Measurements from ENCODE around the gene CACNA1C.
A peak's percentile ranks its signal among the peaks of the same experiment; 100 is the strongest.

The CACNA1C gene

DNA sequence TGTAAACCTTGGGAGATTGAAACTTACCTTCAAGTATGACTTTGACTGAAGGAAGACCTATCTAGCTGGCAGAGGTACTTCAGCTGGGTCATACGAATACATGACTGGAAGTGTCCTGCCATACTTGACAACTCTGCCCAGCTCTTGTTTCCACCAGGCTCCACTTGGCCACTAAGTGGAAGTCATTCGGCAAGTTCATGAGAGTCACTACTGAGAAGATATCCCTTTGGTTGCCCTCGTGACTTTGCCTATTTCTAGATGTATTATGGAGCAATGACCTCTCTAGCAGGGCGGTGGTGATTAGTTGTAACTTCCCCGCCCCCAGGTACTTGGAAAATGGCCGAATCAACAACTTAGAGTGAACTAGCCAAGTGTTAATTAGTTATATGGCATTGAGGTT, 8.6 kb upstream of the CACNA1C start:
- no peaks in the 10 kb centered on the region for H3K36me3 ChIP-seq (ENCODE audit: control insufficient read depth, insufficient read depth, low read length)
- no peak overlapping the region for H3K4me3 ChIP-seq (ENCODE audit: low read length)
- H3K4me1 ChIP-seq (ENCODE audit: control insufficient read depth, insufficient read depth, low read length) = no peaks in the 10 kb centered on the region
- H3K9ac ChIP-seq (ENCODE audit: low read length) = no peak overlapping the region
- peaks cover 10% of the 10 kb centered on the region for H3K27me3 ChIP-seq (ENCODE audit: control insufficient read depth, insufficient read depth, low read length)
- H3K9me3 ChIP-seq (ENCODE audit: control insufficient read depth, low read length) = no peaks in the 10 kb centered on the region

DNA sequence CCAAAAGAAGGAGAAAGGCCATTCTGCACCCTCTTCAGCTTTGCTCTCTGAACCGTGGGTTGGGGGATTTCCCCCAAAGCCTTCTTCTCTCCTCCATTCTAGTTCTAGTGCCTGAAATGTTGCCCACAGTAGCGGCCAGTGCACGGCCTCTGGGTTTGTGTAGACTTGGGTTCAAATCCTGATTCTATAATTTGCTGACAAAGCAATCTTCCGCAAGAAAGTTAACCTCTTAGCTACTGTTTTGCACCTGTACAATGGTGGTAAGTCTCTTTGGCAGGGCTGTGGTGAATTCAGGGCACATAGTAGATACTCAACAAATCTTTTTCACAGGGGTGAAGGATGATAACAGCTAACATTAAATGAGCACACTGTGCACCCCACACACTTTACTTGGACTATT, 5.8 kb upstream of the CACNA1C start:
- Histone ChIP-seq H3K36me3 (ENCODE audit: control insufficient read depth, insufficient read depth, low read length) (no peaks in the 10 kb centered on the region), H3K27me3 (ENCODE audit: control insufficient read depth, insufficient read depth, low read length) (peaks cover 25% of the 10 kb centered on the region), H3K4me3 (ENCODE audit: low read length) (no peak overlapping the region), H3K9me3 (ENCODE audit: control insufficient read depth, low read length) (no peaks in the 10 kb centered on the region), H3K9ac (ENCODE audit: low read length) (no peak overlapping the region), H3K4me1 (ENCODE audit: control insufficient read depth, insufficient read depth, low read length) (peaks cover 2% of the 10 kb centered on the region)

DNA sequence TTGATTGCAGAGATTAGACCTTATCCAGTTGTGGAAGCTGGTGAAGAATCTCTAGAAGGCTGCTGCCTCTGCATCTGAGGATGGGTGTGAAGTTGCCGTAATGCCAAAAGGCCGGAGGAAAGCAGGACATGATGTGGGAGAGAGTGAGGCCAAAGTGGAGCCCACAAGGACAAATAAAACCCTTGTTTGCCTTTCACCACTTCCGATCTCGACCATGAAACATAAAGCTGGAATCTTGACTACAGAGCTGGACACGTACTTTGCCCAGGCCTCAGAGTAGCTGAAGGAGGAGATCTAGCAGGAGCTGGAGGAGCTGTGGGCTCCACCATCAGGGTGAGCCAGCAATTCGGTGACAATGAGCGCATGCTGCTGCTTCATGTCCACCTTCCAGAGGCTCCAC, 5.0 kb upstream of the CACNA1C start:
- H3K27me3 ChIP-seq (ENCODE audit: control insufficient read depth, insufficient read depth, low read length) = peaks cover 29% of the 10 kb centered on the region
- no peak overlapping the region for H3K9ac ChIP-seq (ENCODE audit: low read length)
- H3K9me3 ChIP-seq (ENCODE audit: control insufficient read depth, low read length) = no peaks in the 10 kb centered on the region

DNA sequence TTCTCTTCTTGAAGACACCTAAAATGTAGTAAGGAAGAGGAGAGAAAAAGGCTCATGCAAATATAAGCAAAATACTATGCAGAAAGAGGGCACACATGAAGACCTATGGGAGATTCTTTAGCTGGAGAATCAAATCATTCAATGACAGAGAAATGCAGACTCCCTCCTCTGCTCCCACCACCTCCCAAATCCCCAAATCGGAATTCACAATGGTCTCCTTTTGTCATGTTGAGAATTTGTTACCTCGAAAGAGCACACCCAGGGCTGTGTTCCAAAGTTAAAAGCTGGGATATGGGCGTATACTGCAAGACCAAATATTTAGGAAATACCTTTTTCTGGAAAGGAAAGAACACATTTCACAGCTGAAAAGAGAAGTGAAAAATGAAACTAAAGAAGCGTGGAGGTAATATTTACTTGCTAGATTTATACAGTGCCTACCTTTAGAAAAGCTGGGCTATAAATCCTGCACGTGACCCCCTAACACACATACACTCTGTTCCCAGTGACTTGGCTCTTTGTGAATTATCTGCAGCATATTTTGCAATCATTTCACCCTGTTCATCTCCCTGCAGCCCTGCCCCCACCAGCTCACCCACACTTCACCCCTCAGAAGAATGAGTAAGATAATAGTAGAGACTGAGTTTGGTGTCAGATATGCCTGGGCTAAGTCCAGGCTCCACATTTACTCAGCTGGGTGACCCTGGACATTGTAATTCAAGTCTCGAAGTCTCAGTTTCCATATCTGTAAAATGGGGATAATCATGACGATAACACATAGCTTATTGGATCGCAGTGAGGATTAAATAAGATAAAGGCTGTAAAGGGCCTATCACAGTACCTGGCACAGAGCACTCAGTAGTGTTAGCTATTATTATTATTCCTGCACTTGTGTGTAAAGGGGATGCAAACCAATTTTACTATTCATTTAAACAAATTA, 2.9 kb upstream of the CACNA1C start:
- H3K27me3 ChIP-seq (ENCODE audit: control insufficient read depth, insufficient read depth, low read length) = peaks cover 46% of the 10 kb centered on the region
- peaks cover 11% of the 10 kb centered on the region for H3K4me1 ChIP-seq (ENCODE audit: control insufficient read depth, insufficient read depth, low read length)
- no peaks in the 10 kb centered on the region for H3K36me3 ChIP-seq (ENCODE audit: control insufficient read depth, insufficient read depth, low read length)
- H3K9me3 ChIP-seq (ENCODE audit: control insufficient read depth, low read length) = no peaks in the 10 kb centered on the region
- no peak overlapping the region for H3K4me3 ChIP-seq (ENCODE audit: low read length)
- H3K9ac ChIP-seq (ENCODE audit: low read length) = no peak overlapping the region

More for the DNA sequence above, 5.0 kb upstream of the CACNA1C start:
- Histone ChIP-seq H3K4me3 (ENCODE audit: low read length) (no peak overlapping the region), H3K4me1 (ENCODE audit: control insufficient read depth, insufficient read depth, low read length) (peaks cover 6% of the 10 kb centered on the region), H3K36me3 (ENCODE audit: control insufficient read depth, insufficient read depth, low read length) (no peaks in the 10 kb centered on the region)

DNA sequence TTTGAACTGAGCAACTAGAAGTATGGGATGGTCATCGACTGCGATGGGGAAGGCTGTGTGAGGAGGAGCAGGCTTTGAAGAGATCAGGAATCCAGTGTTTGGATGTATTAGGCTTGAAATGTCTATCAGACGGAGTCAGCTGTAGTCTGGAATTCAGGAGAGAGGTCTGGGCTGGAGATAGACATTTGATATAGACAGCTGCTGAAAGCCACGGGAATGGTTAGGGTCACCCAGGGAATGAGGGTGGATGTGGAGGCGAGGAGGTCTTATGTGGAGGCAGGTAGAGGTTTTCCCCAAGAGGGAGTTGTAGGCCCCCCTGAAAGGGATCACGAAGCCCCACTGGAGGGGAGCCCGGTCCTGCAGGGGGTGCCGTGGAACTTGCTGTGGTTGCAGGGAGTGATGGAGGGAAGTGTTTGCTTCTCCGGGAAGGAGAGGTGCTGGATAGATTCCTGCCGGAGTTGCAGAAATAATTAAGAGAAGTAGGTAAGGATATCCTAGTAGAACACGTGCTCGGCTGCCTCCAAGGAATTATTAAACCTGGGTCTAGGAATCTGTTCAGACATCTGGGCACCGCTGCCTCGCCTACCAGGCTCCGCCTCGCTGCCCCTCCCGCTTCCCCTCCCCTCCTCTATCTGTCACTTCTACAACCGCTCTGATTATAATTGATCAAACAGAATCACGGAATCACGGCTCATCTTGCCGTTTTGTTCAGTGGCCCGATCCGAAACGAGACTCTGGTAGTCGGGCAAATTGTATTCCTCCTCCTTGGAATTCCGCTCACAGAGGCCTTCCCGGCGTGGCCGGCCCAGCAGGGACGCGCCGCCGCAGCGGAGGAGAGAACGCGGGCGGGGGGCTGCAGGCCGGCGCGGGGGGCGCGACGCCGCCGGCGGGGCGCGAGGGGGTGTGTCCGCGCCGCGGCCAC, 826 bp upstream of the CACNA1C start:
- Histone ChIP-seq H3K9ac (ENCODE audit: low read length) (no peak overlapping the region), H3K9me3 (ENCODE audit: control insufficient read depth, low read length) (no peaks in the 10 kb centered on the region), H3K4me3 (ENCODE audit: low read length) (no peak overlapping the region), H3K36me3 (ENCODE audit: control insufficient read depth, insufficient read depth, low read length) (no peaks in the 10 kb centered on the region), H3K27me3 (ENCODE audit: control insufficient read depth, insufficient read depth, low read length) (peaks cover 65% of the 10 kb centered on the region), H3K4me1 (ENCODE audit: control insufficient read depth, insufficient read depth, low read length) (peaks cover 11% of the 10 kb centered on the region)

DNA sequence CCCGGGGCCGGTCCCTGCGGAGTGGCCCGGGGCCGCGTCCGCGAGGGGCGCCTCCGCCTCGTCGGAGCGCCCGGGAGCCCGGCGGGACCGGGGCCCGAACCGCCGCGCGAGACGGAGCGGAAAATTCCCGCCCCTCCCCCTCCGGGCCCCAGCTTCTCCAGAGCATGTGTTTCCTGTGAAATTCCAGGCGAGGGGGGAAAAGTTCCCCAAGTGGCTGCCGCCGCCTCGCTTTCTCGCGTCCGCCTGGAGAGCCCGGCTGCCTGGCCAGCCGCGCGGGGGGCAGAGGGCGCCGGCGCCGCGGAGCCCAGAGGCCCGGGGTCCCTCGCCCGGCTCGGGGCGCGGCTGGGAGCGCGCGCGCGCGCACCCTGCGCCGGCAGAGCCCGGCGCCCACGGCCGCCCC, 904 bp downstream of the CACNA1C start:
- Histone ChIP-seq H3K36me3 (ENCODE audit: control insufficient read depth, insufficient read depth, low read length) (no peaks in the 10 kb centered on the region), H3K4me3 (ENCODE audit: low read length) (no peak overlapping the region), H3K9ac (ENCODE audit: low read length) (peak overlapping the region; percentile 43), H3K9me3 (ENCODE audit: control insufficient read depth, low read length) (no peaks in the 10 kb centered on the region), H3K4me1 (ENCODE audit: control insufficient read depth, insufficient read depth, low read length) (peaks cover 11% of the 10 kb centered on the region), H3K27me3 (ENCODE audit: control insufficient read depth, insufficient read depth, low read length) (peaks cover 67% of the 10 kb centered on the region)

DNA sequence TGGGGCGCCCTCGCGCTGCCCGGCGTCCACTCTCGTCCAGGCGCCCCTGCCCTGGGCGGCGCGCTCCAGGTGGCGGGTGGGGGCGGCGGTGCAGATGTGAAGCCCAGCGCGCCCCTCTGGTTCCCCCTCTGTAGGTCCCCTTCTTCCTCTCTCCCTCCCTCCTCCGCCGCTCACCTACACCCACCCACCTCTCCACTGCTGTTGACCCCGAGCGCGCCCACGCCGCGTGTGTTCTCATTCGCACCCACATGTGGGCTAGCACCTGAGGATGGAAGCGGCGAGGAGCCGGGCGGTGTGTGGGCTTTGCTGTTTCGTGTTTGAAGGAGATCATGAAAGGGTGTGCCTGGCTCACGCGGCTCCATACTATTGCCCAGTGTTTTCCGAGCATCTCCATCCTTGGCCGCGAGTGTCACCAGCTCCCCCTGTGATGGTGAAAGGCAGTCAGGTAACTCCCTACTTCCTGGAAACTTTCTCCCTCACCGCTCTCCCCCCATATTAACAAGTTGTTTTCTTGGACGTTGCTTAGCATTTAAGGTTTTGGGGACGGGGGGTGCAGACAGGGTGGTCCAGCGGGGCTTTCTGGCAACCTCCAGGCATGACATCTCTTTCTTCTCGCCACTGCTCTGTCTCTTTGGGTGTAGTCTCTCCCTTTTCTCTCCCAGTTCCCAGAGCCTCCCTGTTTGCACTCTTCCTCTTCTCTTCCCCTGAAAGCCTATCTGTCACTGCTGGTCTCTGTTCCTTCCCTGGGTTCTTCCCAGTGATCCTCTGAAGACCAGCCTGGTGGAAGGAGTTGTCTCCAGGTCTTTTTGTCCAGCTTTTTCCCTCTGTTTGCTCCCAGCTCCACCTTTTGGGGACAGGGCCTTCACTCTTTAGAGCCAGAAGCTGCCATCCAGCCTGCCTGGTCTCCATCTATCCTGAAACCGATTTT, 1.6 kb downstream of the CACNA1C start:
- Histone ChIP-seq H3K27me3 (ENCODE audit: control insufficient read depth, insufficient read depth, low read length) (peaks cover 71% of the 10 kb centered on the region), H3K36me3 (ENCODE audit: control insufficient read depth, insufficient read depth, low read length) (no peaks in the 10 kb centered on the region), H3K4me3 (ENCODE audit: low read length) (no peak overlapping the region), H3K9me3 (ENCODE audit: control insufficient read depth, low read length) (no peaks in the 10 kb centered on the region), H3K4me1 (ENCODE audit: control insufficient read depth, insufficient read depth, low read length) (peaks cover 11% of the 10 kb centered on the region), H3K9ac (ENCODE audit: low read length) (no peak overlapping the region)

DNA sequence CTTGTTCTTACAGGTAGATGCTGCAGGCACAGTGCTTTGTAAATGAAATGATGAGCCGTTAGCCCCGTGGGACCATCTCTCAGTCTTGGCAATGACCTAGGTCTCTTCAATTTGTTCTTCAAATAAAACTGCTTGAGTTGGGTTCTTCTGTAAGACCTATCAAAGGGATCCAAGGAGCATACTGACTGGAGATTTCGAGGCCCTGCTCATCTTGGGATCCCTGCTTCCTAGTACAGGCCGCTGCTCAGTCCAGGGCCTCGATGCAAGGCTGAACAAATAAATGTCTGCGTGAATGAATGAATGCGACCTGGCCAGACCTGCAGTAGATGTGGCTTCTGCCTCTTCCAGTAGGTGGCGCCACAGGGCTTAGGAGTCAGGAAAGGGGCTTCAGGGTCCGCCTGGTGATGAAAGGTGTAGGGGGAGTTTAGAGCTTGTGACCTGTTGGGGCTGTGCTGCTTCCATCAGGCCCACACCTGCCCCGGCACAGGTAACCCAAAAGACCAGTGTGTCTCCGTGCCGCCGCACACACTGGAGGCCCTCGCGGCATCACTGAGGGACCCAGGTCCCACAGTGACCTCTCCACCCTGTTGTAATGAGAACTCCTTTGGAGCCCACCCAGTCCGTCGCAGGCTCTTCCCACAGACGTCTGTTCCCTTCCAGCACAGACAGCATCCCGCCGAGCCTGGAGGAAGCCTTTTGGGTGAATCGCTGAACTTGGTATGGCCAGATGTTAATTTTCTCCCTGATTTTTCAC, 4.4 kb downstream of the CACNA1C start:
- no peak overlapping the region for H3K9ac ChIP-seq (ENCODE audit: low read length)

DNA sequence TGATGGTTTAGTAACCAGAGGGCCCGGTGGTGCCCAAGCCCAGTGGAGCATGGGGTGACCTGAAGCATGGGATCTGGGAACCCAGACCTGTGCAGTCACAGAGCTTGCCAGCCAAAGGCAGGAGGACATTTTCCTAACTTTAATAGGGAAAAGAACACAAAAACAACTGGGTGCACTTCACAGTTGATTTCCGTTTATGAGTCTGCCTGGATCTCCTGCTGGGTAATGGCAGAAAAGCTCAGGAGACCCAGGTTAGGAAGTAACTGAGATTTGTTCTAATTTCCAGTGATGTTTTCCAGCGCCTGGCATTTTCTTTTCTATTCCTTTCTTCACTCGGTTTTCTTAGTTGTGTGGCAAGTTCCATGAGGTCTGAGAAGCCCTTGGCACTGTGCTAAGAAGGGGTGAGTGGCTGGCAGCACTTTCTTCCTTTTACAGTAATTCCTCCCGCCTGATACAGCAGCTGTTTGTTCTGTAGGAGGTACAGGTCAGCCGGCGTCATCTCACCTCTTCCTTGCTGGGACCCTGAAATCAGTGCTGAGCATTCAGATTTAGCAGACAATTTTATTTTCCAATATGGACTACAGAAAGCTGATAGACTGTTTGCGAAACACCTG, 5.1 kb downstream of the CACNA1C start:
- Histone ChIP-seq H3K4me3 (ENCODE audit: low read length) (no peak overlapping the region), H3K9ac (ENCODE audit: low read length) (no peak overlapping the region), H3K9me3 (ENCODE audit: control insufficient read depth, low read length) (no peaks in the 10 kb centered on the region), H3K4me1 (ENCODE audit: control insufficient read depth, insufficient read depth, low read length) (peaks cover 5% of the 10 kb centered on the region), H3K27me3 (ENCODE audit: control insufficient read depth, insufficient read depth, low read length) (peaks cover 51% of the 10 kb centered on the region), H3K36me3 (ENCODE audit: control insufficient read depth, insufficient read depth, low read length) (no peaks in the 10 kb centered on the region)

More for the DNA sequence above, 4.4 kb downstream of the CACNA1C start:
- Histone ChIP-seq H3K27me3 (ENCODE audit: control insufficient read depth, insufficient read depth, low read length) (peaks cover 53% of the 10 kb centered on the region), H3K4me1 (ENCODE audit: control insufficient read depth, insufficient read depth, low read length) (peaks cover 6% of the 10 kb centered on the region), H3K4me3 (ENCODE audit: low read length) (no peak overlapping the region), H3K36me3 (ENCODE audit: control insufficient read depth, insufficient read depth, low read length) (no peaks in the 10 kb centered on the region), H3K9me3 (ENCODE audit: control insufficient read depth, low read length) (no peaks in the 10 kb centered on the region)

DNA sequence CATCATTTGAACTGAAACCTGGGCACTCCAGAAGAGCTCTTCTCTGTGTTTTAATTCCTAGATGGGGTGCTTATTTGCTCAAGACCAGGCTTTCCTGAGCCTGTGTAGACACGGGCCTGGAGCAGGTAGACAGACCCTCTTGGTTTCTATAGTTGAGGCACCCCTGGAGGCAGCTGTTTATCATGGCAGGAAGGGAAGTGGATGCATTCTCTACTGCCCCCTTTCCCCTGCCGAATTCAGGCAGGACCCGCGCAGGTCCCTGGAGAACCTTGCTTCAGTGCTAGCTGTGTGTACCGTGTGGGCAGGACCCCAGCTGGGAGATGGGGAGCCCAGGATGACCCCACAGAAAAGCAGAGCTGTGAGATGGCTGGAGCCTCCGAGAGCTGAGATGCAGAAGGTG, 6.0 kb downstream of the CACNA1C start:
- no peaks in the 10 kb centered on the region for H3K4me1 ChIP-seq (ENCODE audit: control insufficient read depth, insufficient read depth, low read length)
- no peaks in the 10 kb centered on the region for H3K9me3 ChIP-seq (ENCODE audit: control insufficient read depth, low read length)
- no peak overlapping the region for H3K9ac ChIP-seq (ENCODE audit: low read length)
- H3K4me3 ChIP-seq (ENCODE audit: low read length) = no peak overlapping the region
- peaks cover 44% of the 10 kb centered on the region for H3K27me3 ChIP-seq (ENCODE audit: control insufficient read depth, insufficient read depth, low read length)
- no peaks in the 10 kb centered on the region for H3K36me3 ChIP-seq (ENCODE audit: control insufficient read depth, insufficient read depth, low read length)

Measured in mucosa of stomach (tissue), 1 donor.